ENCODE measurements around the gene COL2A1. TPM values are rescaled to one million over a fixed set of nuclear protein-coding genes. Genes with fewer than 3 reads are reported as not detected.

COL2A1 gene
- total RNA-seq, 1 experiment from 2014 or later = not detected

- Histone ChIP-seq H4K20me1 (ENCODE audit: insufficient read depth) (no peaks in the 10 kb centered on the region), H3K9me3 (ENCODE audit: insufficient read depth, low read depth) (no peaks in the 10 kb centered on the region), H3K4me2 (no peak overlapping the region), H3F3A (ENCODE audit: insufficient read depth, low read depth) (0 out of 2 replicates have a peak, but pooled peaks cover 5% of the 10 kb centered on the region), H3K27ac (no peak overlapping the region), H2AFZ (no peak overlapping the region), H3K36me3 (ENCODE audit: low read depth) (no peaks in the 10 kb centered on the region), H3K79me2 (ENCODE audit: low read depth) (no peaks in the 10 kb centered on the region), H3K4me3 (no peak overlapping the region), H3K27me3 (ENCODE audit: insufficient read depth, low read depth) (peaks cover 3% of the 10 kb centered on the region; the same call in 1 of the 2 replicates), H3K4me1 (replicated peaks; ENCODE audit: insufficient read depth) (no peaks in the 10 kb centered on the region), H3K9me2 (ENCODE audit: insufficient read depth) (no peaks in the 10 kb centered on the region)
- DNase-seq = no peak
- no TSS peak for BruUV-seq (replicated peaks)
- ChIA-PET CTCF (no interaction called here), POLR2A (ENCODE audit: unreplicated experiment) (no interaction called here)
- TF ChIP-seq EZH2 (IDR thresholded peaks at IDR 0.05; ENCODE audit: low read depth) (no peak), CTCF (conservative IDR thresholded peaks at IDR 0.05) (no peak)
- intact Hi-C loops (cut with micrococcal nuclease; ENCODE audit: unreplicated experiment) = no loop called here
Observed at GRCh38 chr12:47972895-47973294, 31.4 kb downstream of the COL2A1 start.

- Histone ChIP-seq H3K36me3 (ENCODE audit: low read depth) (no peaks in the 10 kb centered on the region), H3K27ac (no peak overlapping the region), H3K4me3 (no peak overlapping the region), H4K20me1 (ENCODE audit: insufficient read depth) (no peaks in the 10 kb centered on the region), H3K79me2 (ENCODE audit: low read depth) (no peaks in the 10 kb centered on the region), H3K4me1 (replicated peaks; ENCODE audit: insufficient read depth) (no peaks in the 10 kb centered on the region), H3K27me3 (ENCODE audit: insufficient read depth, low read depth) (no peaks in the 10 kb centered on the region), H3K4me2 (no peak overlapping the region), H3F3A (ENCODE audit: insufficient read depth, low read depth) (0 out of 2 replicates have a peak, but pooled peaks cover 5% of the 10 kb centered on the region), H3K9me2 (ENCODE audit: insufficient read depth) (no peaks in the 10 kb centered on the region), H3K9me3 (ENCODE audit: insufficient read depth, low read depth) (no peaks in the 10 kb centered on the region), H2AFZ (no peak overlapping the region)
- CTCF ChIA-PET = no interaction called here
- TF ChIP-seq CTCF (conservative IDR thresholded peaks at IDR 0.05) = no peak
- intact Hi-C loops (cut with micrococcal nuclease; ENCODE audit: unreplicated experiment) = no loop called here
- no TSS peak for BruUV-seq (replicated peaks)
- POLR2A ChIA-PET (ENCODE audit: unreplicated experiment) = no interaction called here
- DNase-seq = no peak
Observed at GRCh38 chr12:47970843-47971242, 33.4 kb downstream of the COL2A1 start.

- Histone ChIP-seq H3K27ac (no peak overlapping the region), H3K4me3 (no peak overlapping the region), H3K9me3 (ENCODE audit: insufficient read depth, low read depth) (no peaks in the 10 kb centered on the region), H3K4me1 (replicated peaks; ENCODE audit: insufficient read depth) (no peaks in the 10 kb centered on the region), H3K4me2 (no peak overlapping the region), H3K9me2 (ENCODE audit: insufficient read depth) (no peaks in the 10 kb centered on the region), H3K79me2 (ENCODE audit: low read depth) (0 out of 2 replicates have a peak, but pooled peaks cover 1% of the 10 kb centered on the region), H3K36me3 (ENCODE audit: low read depth) (no peaks in the 10 kb centered on the region), H2AFZ (no peak overlapping the region), H3F3A (ENCODE audit: insufficient read depth, low read depth) (0 out of 2 replicates have a peak, but pooled peaks cover 5% of the 10 kb centered on the region), H3K27me3 (ENCODE audit: insufficient read depth, low read depth) (no peaks in the 10 kb centered on the region), H4K20me1 (ENCODE audit: insufficient read depth) (no peaks in the 10 kb centered on the region)
- CTCF ChIA-PET = no interaction called here
- POLR2A ChIA-PET (ENCODE audit: unreplicated experiment) = interaction anchor here (0.6 kb wide), 1 partner anchor 214 kb away, joined by 3 read pairs; no protein-coding TSS in a partner anchor
- no TSS peak for BruUV-seq (replicated peaks)
- TF ChIP-seq CTCF (conservative IDR thresholded peaks at IDR 0.05) (no peak), EZH2 (IDR thresholded peaks at IDR 0.05; ENCODE audit: low read depth) (no peak)
- no peak for DNase-seq
- intact Hi-C loops (cut with micrococcal nuclease; ENCODE audit: unreplicated experiment) = no loop called here
Observed at GRCh38 chr12:47969845-47970244, 34.4 kb downstream of the COL2A1 start.

All from PC-9 (cell line).